Stomach (tissue), 4 donors: Measurements from ENCODE around the gene ADGRL3.

Experiments
- EP300 ChIP-seq: sonication (generic); formaldehyde crosslinking; IDR thresholded peaks from one replicate; pipeline ENCODE4 v1.6.1; 2017; ENCODE audit warnings: antibody characterized with exemption
- POLR2A ChIP-seq, 4 donors: fragments of 450-650 bp; IDR thresholded peaks; one replicate each; pipeline ENCODE4 v1.6.1; 2016; ENCODE audit warnings: antibody characterized with exemption in 4 of 4, control low read depth in 2 of 4, mild to moderate bottlenecking in 1 of 4, moderate library complexity in 1 of 4
- TF ChIP-seq, protein P1 (sequence below), 7 experiments: fragments of 450-650 bp in 4 of 7; fragments of 200-600 bp in 3 of 7; sonication (generic) in 3 of 7; IDR thresholded peaks; one replicate each; pipeline ENCODE4 v1.5.1; 2016 to 2019; ENCODE audit warnings: antibody characterized with exemption in 7 of 7, control low read depth in 2 of 7, mild to moderate bottlenecking in 1 of 7

DNA sequence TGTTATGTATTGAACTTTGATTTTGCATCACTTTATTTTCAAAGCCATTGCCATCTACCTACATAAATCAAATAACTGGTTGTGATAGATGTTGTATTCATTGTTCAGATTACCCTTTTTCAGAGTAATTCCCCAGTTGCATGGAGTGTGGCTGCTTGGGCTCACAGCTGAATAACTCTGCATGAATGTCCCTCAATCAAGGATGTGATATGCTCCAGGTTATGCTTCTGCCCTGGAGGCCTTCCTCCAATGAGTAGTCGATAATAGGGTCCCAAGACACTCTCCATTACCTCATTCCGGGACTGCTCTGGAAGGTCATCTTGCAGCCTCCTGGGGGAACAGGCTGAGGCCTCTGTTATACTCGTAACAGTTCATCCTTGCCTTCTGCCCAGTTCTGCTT is 251.8 kb downstream of the ADGRL3 start:
- TF ChIP-seq, protein P1, sequence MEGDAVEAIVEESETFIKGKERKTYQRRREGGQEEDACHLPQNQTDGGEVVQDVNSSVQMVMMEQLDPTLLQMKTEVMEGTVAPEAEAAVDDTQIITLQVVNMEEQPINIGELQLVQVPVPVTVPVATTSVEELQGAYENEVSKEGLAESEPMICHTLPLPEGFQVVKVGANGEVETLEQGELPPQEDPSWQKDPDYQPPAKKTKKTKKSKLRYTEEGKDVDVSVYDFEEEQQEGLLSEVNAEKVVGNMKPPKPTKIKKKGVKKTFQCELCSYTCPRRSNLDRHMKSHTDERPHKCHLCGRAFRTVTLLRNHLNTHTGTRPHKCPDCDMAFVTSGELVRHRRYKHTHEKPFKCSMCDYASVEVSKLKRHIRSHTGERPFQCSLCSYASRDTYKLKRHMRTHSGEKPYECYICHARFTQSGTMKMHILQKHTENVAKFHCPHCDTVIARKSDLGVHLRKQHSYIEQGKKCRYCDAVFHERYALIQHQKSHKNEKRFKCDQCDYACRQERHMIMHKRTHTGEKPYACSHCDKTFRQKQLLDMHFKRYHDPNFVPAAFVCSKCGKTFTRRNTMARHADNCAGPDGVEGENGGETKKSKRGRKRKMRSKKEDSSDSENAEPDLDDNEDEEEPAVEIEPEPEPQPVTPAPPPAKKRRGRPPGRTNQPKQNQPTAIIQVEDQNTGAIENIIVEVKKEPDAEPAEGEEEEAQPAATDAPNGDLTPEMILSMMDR (IDR thresholded peaks at IDR 0.05): no peak
- TF ChIP-seq POLR2A (IDR thresholded peaks at IDR 0.05): no peak
- TF ChIP-seq EP300: no peak
